Measurements from ENCODE around the gene PPARD. TPM values are rescaled to one million over a fixed set of nuclear protein-coding genes. Genes with fewer than 3 reads are reported as not detected.
"Not testable (repeated sequence)": the region's sequence is repeated elsewhere in the genome, so short reads cannot be mapped to it uniquely, and the experiment has no call there.

PPARD gene
- total RNA-seq, 2 experiments from 2014 or later: 23.1 to 23.4 TPM

DNA sequence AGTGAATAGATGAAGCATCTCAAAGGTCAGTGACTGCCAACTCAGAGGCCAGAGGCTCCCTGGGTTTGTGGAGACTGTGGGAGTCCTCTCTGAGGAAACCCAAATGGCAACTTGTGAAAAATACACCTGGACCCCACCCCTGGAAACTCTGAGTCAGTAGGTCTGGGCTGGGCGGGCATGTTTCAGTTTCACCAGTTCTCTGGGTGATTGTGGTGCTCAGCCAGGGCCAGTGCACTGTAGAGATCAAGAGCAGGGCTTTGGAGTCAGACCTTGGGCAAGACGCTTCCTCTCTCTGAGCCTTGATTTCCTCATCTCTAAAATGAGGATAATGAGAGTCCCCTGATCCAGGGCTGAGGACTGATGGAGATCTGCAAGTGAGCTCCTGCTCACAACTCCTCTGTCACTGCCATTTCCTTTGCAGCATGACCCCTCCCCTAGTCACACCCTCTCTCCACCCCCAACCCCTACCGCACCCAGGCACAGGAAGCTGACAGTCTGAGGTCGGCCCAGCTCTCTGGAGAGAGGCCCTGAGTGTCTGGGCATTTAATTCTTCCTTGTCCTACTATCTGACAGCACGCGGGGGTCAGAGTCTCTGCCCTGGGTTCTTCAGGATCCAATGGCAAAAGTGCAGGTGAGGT, 39.6 kb upstream of the PPARD start:
- DNase-seq: peak; percentile 93
- Mint-ChIP-seq H3K4me3 (peak overlapping the region; percentile 89), H3K27ac (peak overlapping the region; percentile 95), H3K27me3 (no peaks in the 10 kb centered on the region), H3K36me3 (ENCODE audit: low read depth) (peaks cover 69% of the 10 kb centered on the region), H3K9me3 (no peaks in the 10 kb centered on the region), H3K4me1 (peaks cover 73% of the 10 kb centered on the region)
- POLR2A ChIA-PET: interaction anchor here (0.7 to 2.1 kb wide), 19 partner anchors 9 to 429 kb away, joined by 3 to 54 read pairs (median 4); partner anchors contain the start of genes ANKS1A, FANCE and RPL10A
- CTCF ChIA-PET: interaction anchor here (0.6 to 3.4 kb wide), 6 partner anchors 9 to 176 kb away, joined by 3 to 29 read pairs (median 5); no protein-coding TSS in a partner anchor

DNA sequence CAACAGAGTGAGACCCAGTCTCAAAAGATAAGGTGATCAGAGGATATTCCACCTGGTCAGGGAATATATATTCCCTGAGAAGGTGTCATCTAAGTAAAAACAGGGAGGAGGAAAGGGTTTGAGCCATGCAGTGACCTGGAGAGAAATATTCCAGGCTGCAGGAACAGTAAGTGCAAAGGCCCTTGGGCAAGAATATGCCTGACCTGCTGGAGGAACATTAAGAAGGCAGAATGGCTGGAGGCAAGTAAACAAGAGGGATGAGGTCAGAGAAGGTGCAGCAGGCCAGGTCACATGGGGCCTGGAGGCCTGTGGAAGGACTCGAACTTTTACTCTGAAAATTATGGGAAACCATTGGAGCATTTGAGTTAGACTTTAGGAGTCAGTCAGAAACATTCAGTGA, 38.1 kb upstream of the PPARD start:
- ChIA-PET POLR2A (interaction anchor here (1.1 to 2.3 kb wide), 5 partner anchors 10 to 57 kb away, joined by 4 to 13 read pairs (median 5); no protein-coding TSS in a partner anchor), CTCF (interaction anchor here (1.4 to 3.4 kb wide), 4 partner anchors 8 to 142 kb away, joined by 3 to 29 read pairs (median 4); no protein-coding TSS in a partner anchor)
- peaks cover 73% of the 10 kb centered on the region for H3K36me3 Mint-ChIP-seq (ENCODE audit: low read depth)
- peak overlapping the region; percentile 95 for H3K27ac Mint-ChIP-seq
- H3K27me3 Mint-ChIP-seq: no peaks in the 10 kb centered on the region
- no peak for DNase-seq
- peaks cover 81% of the 10 kb centered on the region for H3K4me1 Mint-ChIP-seq
- no peaks in the 10 kb centered on the region for H3K9me3 Mint-ChIP-seq
- H3K4me3 Mint-ChIP-seq: peak overlapping the region; percentile 89

DNA sequence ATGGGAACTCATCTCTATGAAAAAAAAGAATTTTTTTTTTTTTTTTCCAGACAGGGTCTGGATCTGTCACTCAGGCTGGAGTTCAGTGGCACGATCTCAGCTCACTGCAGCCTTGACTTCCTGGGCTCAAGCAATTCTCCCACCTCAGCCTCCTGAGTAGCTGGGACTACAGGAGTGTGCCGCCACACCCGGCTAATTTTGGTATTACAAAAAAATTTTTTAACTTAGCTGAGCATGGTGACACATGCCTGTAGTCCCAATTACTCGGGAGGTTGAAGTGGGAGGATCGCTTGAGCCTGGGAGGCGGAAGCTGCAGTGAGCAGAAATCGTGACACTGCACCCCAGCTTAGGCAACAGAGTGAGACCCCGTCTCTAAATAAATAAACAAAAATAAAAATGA, 37.2 kb upstream of the PPARD start:
- ChIA-PET POLR2A (interaction anchor here (0.8 to 2.3 kb wide), 3 partner anchors 9 to 27 kb away, joined by 3 to 5 read pairs (median 5); no protein-coding TSS in a partner anchor), CTCF (interaction anchor here (0.6 to 3.4 kb wide), 12 partner anchors 8 to 929 kb away, joined by 3 to 29 read pairs (median 4); no protein-coding TSS in a partner anchor)
- Mint-ChIP-seq H3K4me3 (no peak overlapping the region), H3K4me1 (peaks cover 83% of the 10 kb centered on the region), H3K36me3 (ENCODE audit: low read depth) (peaks cover 75% of the 10 kb centered on the region), H3K27me3 (no peaks in the 10 kb centered on the region), H3K27ac (no peak overlapping the region), H3K9me3 (no peaks in the 10 kb centered on the region)
- DNase-seq: peak; percentile 43

DNA sequence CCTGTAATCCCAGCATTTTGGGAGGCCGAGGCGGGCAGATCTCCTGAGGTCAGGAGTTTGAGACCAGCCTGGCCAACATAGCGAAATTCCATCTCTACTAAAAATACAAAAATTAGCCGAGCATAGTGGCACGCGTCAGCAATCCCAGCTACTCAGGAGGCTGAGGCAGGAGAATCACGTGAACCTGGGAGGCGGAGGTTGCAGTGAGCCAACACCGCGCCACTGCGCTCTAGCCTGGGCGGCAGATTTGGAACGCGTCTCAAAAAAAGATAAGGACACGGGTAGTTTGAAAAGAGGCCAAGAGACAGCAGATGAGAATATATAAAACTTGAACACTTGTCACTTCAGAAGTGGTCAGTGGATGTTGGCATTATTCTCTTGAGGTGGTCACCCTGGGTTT, 35.2 kb upstream of the PPARD start:
- peak overlapping the region; percentile 40 for H3K27ac Mint-ChIP-seq
- peaks cover 83% of the 10 kb centered on the region for H3K4me1 Mint-ChIP-seq
- H3K27me3 Mint-ChIP-seq, H3K9me3 Mint-ChIP-seq, H3K4me3 Mint-ChIP-seq, POLR2A ChIA-PET, DNase-seq: not testable (repeated sequence)
- peaks cover 79% of the 10 kb centered on the region for H3K36me3 Mint-ChIP-seq (ENCODE audit: low read depth)
- CTCF ChIA-PET: interaction anchor here (0.5 kb wide), 1 partner anchor 1134 kb away, joined by 3 read pairs; no protein-coding TSS in a partner anchor

DNA sequence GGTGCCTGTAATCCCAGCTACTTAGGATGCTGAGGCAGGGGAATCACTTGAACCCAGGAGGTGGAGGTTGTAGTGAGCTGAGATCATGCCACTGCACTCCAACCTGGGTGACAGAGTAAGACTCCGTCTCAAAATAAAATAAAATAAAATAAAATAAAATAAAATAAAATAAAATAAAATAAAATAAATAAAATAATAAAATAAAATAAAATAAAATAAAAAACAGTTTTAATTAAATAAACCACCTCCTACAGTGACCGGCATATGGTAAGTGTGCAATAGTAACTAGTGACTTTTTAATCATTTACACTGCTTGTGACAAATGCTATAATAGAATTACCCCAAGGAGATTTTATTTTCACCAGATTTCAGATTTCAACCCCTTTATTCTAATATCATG, 33.8 kb upstream of the PPARD start:
- H3K27ac Mint-ChIP-seq: peak overlapping the region; percentile 98
- POLR2A ChIA-PET: interaction anchor here (4.6 to 11.6 kb wide), 2 partner anchors 10 to 18 kb away, joined by 28 to 190 read pairs; partner anchors contain the start of gene DEF6
- peaks cover 81% of the 10 kb centered on the region for H3K4me1 Mint-ChIP-seq

DNA sequence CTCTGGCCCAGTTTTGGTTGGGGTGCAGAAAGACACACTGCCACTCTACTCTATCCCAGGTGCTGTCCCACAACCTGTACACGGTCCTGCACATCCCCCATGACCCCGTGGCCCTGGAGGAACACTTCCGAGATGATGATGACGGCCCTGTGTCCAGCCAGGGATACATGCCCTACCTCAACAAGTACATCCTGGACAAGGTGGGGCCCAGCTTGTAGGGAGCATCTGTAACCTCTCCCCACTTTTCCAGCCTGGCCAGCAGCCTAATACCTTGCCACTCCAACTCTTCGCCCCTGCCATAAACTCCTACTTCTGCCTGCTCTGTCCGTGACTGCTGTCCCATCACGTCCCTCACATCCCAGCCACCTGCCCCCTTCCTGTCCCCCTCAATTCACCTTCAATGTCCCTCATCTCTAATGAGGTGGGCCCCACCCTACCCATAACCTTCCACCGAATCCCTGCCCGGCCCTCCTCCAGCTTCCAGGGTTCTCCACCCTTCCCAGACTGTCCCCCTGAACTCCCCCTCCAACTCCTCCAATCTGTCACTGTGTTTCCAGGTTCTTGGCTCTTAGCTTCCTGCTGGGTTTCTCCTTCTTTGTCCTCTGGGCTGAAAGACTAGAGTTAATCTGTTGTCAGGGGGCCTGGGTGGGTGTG, 32.6 kb upstream of the PPARD start:
- Mint-ChIP-seq H3K9me3 (no peaks in the 10 kb centered on the region), H3K36me3 (ENCODE audit: low read depth) (peaks cover 80% of the 10 kb centered on the region), H3K4me1 (peaks cover 81% of the 10 kb centered on the region), H3K4me3 (peak overlapping the region; percentile 44), H3K27me3 (no peaks in the 10 kb centered on the region), H3K27ac (peak overlapping the region; percentile 98)
- ChIA-PET POLR2A (interaction anchor here (0.8 to 11.6 kb wide), 5 partner anchors 8 to 21 kb away, joined by 3 to 190 read pairs (median 28); partner anchors contain the start of gene DEF6), CTCF (interaction anchor here (0.7 to 4.3 kb wide), 9 partner anchors 9 to 1894 kb away, joined by 3 to 34 read pairs (median 3); partner anchors contain the start of genes DEF6 and PPARD)
- DNase-seq: no peak

More for the DNA sequence above, 33.8 kb upstream of the PPARD start:
- H3K9me3 Mint-ChIP-seq, H3K27me3 Mint-ChIP-seq, H3K4me3 Mint-ChIP-seq, DNase-seq: not testable (repeated sequence)
- CTCF ChIA-PET: interaction anchor here (1.2 to 4.3 kb wide), 2 partner anchors 11 to 18 kb away, joined by 3 to 34 read pairs; no protein-coding TSS in a partner anchor
- peaks cover 79% of the 10 kb centered on the region for H3K36me3 Mint-ChIP-seq (ENCODE audit: low read depth)

DNA sequence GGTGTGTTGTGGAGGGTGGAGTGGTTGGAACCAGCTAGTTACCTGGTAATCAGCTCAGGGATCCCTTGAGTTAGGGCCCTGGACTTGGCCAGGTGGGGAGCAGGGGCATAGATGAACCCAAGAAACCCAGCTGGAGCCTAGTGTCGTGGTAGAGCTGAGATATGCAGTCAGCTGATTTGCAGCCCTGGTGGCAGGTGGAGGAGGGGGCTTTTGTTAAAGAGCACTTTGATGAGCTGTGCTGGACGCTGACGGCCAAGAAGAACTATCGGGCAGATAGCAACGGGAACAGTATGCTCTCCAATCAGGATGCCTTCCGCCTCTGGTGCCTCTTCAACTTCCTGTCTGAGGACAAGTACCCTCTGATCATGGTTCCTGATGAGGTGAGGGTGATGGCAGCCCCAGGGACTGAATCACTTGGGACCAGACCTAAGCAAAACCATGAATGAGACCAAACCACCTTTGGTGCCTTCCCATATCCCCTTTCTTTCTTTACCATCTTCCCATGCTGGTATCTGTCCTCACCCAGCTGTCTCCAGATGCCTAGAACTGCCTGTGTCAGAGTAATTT, 32.0 kb upstream of the PPARD start:
- Mint-ChIP-seq H3K27ac (peak overlapping the region; percentile 98), H3K4me3 (peak overlapping the region; percentile 44), H3K4me1 (peaks cover 84% of the 10 kb centered on the region), H3K27me3 (no peaks in the 10 kb centered on the region), H3K36me3 (ENCODE audit: low read depth) (peaks cover 86% of the 10 kb centered on the region), H3K9me3 (no peaks in the 10 kb centered on the region)
- POLR2A ChIA-PET: interaction anchor here (0.9 to 11.6 kb wide), 6 partner anchors 7 to 187 kb away, joined by 3 to 190 read pairs (median 28); partner anchors contain the start of genes DEF6 and TEAD3
- DNase-seq: peak; percentile 31
- CTCF ChIA-PET: interaction anchor here (0.7 to 4.3 kb wide), 9 partner anchors 9 to 1894 kb away, joined by 3 to 34 read pairs (median 3); partner anchors contain the start of genes DEF6 and PPARD

DNA sequence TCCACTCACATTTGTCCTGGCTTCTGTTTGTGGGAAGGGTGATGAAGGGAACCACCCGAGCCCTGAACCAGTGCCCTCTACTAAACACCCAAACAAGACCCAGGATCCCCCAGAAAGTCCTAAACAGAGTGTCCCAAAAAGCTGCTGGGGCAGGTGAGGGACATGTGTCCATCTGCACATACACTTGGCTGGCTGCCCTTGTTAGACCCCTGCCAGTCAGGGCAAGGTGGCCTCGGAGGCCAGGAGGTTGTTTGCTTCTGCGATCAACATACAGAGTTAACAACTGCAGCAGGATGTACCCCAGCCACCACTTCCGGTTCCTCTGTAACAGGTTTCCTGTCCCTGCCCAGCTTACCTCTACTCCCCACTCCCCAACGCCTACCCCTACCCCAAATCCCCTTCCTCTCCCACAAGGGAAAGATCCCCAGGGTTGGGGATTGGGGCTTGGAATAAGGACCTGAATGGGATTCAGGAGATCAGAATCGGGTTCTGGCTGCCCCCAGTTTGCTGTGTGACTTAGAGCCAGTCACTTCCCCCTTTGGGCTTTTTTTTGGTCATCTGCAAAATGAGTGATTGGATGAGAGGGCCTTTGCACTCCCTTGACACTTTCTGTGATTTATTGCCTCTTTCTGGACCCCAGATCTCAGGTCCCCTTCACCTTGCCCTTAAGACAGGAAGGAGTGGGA, 30.8 kb upstream of the PPARD start:
- Mint-ChIP-seq H3K9me3 (no peaks in the 10 kb centered on the region), H3K4me1 (peaks cover 85% of the 10 kb centered on the region), H3K27me3 (no peaks in the 10 kb centered on the region), H3K36me3 (ENCODE audit: low read depth) (peaks cover 85% of the 10 kb centered on the region), H3K27ac (peak overlapping the region; percentile 98), H3K4me3 (peak overlapping the region; percentile 59)
- ChIA-PET CTCF (interaction anchor here (0.8 to 4.3 kb wide), 8 partner anchors 8 to 140 kb away, joined by 4 to 34 read pairs (median 8); partner anchors contain the start of genes DEF6 and FANCE), POLR2A (interaction anchor here (1.0 to 11.6 kb wide), 5 partner anchors 9 to 186 kb away, joined by 3 to 190 read pairs (median 29); partner anchors contain the start of genes DEF6 and TEAD3)
- DNase-seq: peak; percentile 78

DNA sequence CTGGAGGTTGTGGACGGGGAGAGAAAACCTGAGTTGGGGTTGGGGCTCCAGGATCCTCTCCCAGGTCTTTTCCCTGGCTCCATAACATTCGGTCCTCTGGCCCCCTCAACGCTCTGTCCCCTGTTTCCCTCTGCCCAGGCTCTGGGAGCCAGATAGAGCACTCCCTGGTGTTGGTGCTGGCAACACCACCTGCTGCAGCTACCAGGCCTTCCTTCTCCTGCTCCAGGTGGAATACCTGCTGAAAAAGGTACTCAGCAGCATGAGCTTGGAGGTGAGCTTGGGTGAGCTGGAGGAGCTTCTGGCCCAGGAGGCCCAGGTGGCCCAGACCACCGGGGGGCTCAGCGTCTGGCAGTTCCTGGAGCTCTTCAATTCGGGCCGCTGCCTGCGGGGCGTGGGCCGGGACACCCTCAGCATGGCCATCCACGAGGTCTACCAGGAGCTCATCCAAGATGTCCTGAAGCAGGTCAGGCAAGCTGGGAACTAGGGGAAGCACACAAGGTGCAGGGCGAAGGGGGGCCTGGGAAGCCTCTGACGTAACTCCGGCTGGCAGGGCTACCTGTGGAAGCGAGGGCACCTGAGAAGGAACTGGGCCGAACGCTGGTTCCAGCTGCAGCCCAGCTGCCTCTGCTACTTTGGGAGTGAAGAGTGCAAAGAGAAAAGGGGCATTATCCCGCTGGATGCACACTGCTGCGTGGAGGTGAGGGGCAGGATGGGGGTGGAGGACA, 30.1 kb upstream of the PPARD start:
- peak overlapping the region; percentile 59 for H3K4me3 Mint-ChIP-seq
- POLR2A ChIA-PET: interaction anchor here (0.8 to 11.6 kb wide), 5 partner anchors 9 to 81 kb away, joined by 3 to 190 read pairs (median 29); partner anchors contain the start of gene DEF6

DNA sequence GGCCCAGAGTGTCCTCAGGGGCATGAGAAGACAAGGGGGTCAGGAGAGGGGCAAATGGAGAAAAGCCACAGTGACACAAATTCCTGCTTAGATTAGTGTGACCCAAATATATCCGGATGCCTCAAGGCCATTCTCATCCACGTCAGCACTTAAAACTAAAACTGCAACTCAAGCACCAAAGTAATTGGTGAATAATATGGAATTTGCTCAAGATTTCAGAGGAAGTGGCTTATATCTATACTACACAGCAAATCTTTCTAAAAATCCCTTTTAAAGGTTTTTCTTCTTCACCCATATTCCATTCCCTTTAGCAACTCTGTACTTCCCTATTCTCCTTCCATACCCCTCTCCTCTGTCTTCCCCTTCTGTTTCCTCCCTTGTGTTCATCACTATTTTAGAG, 29.6 kb upstream of the PPARD start:
- H3K4me3 Mint-ChIP-seq: no peak overlapping the region
- POLR2A ChIA-PET: interaction anchor here (0.8 to 11.6 kb wide), 4 partner anchors 9 to 80 kb away, joined by 3 to 190 read pairs (median 42); partner anchors contain the start of gene DEF6
- H3K36me3 Mint-ChIP-seq (ENCODE audit: low read depth): peaks cover 85% of the 10 kb centered on the region
- no peaks in the 10 kb centered on the region for H3K9me3 Mint-ChIP-seq
- CTCF ChIA-PET: interaction anchor here (1.0 to 4.3 kb wide), 4 partner anchors 8 to 15 kb away, joined by 3 to 34 read pairs (median 8); partner anchors contain the start of gene DEF6
- peak overlapping the region; percentile 98 for H3K27ac Mint-ChIP-seq
- DNase-seq: no peak
- H3K4me1 Mint-ChIP-seq: peaks cover 72% of the 10 kb centered on the region
- no peaks in the 10 kb centered on the region for H3K27me3 Mint-ChIP-seq

More for the DNA sequence above, 30.1 kb upstream of the PPARD start:
- Mint-ChIP-seq H3K9me3 (no peaks in the 10 kb centered on the region), H3K4me1 (peaks cover 78% of the 10 kb centered on the region), H3K27ac (peak overlapping the region; percentile 98), H3K27me3 (no peaks in the 10 kb centered on the region), H3K36me3 (ENCODE audit: low read depth) (peaks cover 85% of the 10 kb centered on the region)
- peak; percentile 15 for DNase-seq
- CTCF ChIA-PET: interaction anchor here (1.8 to 4.3 kb wide), 3 partner anchors 9 to 15 kb away, joined by 6 to 34 read pairs (median 9); partner anchors contain the start of gene DEF6
